ENCODE measurements around the gene SHISAL1.

DNA sequence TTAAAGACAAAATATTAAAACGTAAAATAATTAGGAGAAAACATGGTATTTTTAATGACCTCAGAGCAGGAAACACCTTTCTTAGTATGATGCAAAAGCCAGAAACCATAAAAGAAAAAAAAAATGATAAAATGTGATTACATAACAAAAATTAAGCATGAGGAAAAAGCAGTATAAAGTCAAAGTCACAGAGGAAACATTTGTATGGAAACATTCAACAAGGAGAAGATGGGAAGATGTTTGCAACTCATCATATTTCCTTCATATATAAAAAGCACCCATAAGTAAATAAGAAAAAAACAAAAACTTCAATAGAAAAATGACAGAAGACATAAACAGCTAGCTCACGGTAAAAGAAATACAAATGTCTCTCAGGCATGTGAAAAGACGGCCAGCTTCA, 17.3 kb downstream of the SHISAL1 start:
- TF ChIP-seq, protein P1, sequence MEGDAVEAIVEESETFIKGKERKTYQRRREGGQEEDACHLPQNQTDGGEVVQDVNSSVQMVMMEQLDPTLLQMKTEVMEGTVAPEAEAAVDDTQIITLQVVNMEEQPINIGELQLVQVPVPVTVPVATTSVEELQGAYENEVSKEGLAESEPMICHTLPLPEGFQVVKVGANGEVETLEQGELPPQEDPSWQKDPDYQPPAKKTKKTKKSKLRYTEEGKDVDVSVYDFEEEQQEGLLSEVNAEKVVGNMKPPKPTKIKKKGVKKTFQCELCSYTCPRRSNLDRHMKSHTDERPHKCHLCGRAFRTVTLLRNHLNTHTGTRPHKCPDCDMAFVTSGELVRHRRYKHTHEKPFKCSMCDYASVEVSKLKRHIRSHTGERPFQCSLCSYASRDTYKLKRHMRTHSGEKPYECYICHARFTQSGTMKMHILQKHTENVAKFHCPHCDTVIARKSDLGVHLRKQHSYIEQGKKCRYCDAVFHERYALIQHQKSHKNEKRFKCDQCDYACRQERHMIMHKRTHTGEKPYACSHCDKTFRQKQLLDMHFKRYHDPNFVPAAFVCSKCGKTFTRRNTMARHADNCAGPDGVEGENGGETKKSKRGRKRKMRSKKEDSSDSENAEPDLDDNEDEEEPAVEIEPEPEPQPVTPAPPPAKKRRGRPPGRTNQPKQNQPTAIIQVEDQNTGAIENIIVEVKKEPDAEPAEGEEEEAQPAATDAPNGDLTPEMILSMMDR (IDR thresholded peaks at IDR 0.05; ENCODE audit: borderline replicate concordance, extremely low read depth, low read length, poor library complexity, severe bottlenecking) = no peak
- no peak for TF ChIP-seq EZH2 (IDR thresholded peaks at IDR 0.05; ENCODE audit: borderline replicate concordance, low read depth, low read length, severe bottlenecking)
